Stimulated activated CD4-positive, alpha-beta T cell treated with anti-CD3 and anti-CD28 coated beads, Interleukin-12 subunit alpha, Interleukin-12 subunit beta, amount 100 ng/mL, for 24 hours (primary cell): ENCODE measurements around the gene KRTAP12-2.
"Not testable (repeated sequence)": the region's sequence is repeated elsewhere in the genome, so short reads cannot be mapped to it uniquely, and the experiment has no call there.

Source experiments
- DNase-seq, 2 experiments: peaks; one replicate each; pipeline ENCODE4 v3.0.0-alpha.2; 2020; ENCODE audit warnings: low read depth in 2 of 2

Gene KRTAP12-2

DNA sequence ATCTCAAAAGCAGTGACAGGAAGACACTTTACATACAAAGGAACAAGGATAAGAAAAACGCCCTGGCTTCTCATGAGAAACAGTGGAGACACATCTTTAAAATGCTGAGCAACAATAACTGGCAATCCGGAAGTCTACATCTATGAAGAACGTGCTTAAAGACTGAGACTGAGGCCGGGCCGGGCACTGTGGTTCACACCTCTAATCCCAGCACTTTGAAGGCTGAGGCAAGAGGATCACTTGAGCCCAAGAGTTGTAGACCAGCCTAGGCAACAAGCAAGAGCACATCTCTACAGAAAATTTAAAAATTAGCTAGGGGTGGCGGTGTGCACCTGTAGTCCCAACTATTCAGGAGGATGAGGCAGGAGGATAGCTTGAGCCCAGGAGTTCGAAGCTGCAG, 17.4 kb upstream of the KRTAP12-2 start:
- no peak for DNase-seq

DNA sequence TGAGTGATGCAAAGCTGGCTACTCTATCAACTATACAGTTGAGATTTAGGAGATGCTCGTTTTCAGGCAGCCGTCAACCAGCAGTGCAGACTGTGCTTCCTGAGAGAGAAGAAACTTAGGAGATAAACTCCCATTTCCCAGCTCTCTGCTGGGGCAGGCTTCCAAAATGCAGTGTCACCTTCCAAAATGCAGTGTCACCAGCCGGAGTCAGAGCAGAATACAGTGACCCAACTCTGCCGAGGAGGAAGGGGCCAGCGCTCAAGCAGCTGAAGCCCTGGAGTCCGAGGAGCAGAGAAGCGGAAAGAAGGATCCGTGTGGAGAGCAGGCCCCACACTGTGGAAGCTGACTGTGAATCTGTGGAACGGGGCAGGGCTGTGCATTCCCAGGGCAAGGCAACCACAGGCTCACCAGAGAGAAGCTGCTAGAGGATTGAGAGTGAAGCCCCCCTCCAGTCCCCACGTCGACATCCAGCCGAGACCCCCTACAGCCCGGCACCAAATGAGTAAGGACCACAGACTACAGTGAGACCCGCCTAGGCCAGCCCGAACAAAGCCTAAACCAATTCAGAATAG, 15.9 kb upstream of the KRTAP12-2 start:
- no peak for DNase-seq

- no peak for DNase-seq
These were observed 15.3 kb upstream of the KRTAP12-2 start, which contains the start of gene KRTAP12-1 for GRCh38 chr21:44681861-44682579. KRTAP12-1 (minus strand) TSS chr21:44682163; CDS start chr21:44682123, 40 bp downstream.

DNA sequence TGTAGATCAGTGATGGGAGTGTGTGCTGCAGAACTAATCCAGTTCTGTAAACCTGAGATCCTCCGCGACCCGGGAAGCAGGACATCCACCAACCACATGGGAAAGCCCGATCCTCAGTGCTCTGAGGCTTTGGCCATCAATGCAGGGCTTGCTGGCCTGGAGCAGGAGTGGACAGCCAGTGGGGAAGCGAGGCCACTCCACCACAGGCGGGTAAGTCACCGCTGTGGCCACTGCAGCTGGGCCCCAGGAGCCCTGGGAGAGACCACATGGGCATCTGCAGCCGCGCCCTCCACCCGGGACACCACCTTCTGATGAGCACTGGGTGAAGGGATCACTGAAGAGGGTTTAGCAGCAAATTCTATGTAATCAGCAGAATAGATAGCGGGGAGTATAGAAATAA, 14.4 kb upstream of the KRTAP12-2 start:
- no peak for DNase-seq

- no peak for DNase-seq
These were observed 11.2 kb upstream of the KRTAP12-2 start for GRCh38 chr21:44677881-44678280.

DNA sequence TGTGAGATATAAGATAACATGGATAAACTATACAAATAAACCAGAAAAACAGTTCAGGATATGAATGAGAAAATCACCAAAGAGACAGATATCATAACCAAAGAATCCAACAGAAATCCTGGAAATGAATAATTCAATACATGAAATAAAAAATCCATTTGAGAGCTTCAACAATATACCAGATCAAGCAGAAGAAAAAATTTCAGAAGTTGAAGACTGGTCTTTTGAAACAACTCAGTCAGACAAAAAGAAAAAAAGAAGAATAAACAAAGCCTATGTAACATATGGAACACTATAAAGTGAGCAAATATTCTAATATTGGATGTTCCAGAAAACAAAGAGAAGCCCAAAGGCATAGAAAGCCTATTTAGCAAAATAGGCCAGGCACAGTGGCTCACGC, 5.2 kb upstream of the KRTAP12-2 start:
- DNase-seq = no peak

GRCh38 chr21:44670642-44671432, 4.1 kb upstream of the KRTAP12-2 start:
- no peak for DNase-seq

- no peak for DNase-seq
These were observed 885 bp upstream of the KRTAP12-2 start for GRCh38 chr21:44667612-44668011.

DNA sequence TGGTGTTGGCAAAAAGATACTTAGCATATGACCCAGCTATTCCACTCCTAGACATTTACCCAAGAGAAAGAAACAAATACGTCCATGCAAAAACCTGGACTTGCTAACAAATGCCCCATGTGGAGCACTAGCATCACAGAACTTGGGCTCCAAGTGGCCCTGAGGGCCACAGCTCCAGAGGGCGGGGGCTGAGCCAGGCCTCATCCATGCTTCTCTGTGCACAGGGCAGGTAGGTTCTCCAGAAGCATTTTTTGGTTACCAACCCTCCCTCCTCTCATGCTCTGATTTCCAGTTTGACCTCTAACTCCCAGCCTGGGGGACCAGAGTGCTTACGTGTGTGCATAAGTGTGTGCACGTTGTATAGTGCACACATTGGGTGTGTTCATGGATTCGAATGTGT, 2.0 kb downstream of the KRTAP12-2 start:
- no peak for DNase-seq

GRCh38 chr21:44661567-44661966, 5.2 kb downstream of the KRTAP12-2 start:
- DNase-seq = not testable (repeated sequence)

DNA sequence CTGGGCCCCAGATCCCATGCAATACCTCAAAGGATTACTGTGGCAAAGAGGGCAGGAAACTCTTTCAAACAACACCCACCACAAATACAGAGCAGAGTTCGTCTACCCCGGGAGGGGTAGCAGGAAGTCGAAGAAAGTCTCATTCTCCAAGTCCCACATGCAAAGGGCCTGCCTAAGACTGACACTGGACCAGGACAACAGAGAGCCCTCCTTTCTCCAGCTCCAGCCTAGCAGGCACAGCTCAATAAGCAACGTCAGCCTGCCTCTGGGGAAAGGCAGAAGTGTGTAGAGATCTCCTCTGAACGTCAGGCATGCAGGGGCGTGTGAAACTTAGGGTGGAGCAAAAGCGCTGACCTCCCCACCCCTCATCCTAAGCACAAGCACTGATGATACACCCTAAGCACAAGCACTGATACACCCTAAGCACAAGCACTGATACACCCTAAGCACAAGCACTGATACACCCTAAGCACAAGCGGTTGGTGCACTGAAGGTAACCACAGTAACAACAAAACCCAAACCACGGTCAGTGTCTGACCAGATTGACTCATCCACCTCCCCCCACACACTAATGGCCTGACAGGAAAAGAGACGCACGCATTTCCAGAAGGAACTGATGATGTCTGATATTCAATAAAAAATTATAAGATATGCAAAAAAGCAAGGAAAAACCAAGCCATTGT, 7.7 kb downstream of the KRTAP12-2 start:
- no peak for DNase-seq

GRCh38 chr21:44658541-44658910, 8.2 kb downstream of the KRTAP12-2 start:
- no peak for DNase-seq

GRCh38 chr21:44657635-44658540, 8.8 kb downstream of the KRTAP12-2 start, which contains the start of gene KRTAP12-3:
KRTAP12-3 (plus strand) TSS chr21:44657932; CDS start chr21:44657980, 48 bp downstream.
- no peak for DNase-seq

GRCh38 chr21:44656868-44657267, 9.9 kb downstream of the KRTAP12-2 start:
- no peak for DNase-seq

DNA sequence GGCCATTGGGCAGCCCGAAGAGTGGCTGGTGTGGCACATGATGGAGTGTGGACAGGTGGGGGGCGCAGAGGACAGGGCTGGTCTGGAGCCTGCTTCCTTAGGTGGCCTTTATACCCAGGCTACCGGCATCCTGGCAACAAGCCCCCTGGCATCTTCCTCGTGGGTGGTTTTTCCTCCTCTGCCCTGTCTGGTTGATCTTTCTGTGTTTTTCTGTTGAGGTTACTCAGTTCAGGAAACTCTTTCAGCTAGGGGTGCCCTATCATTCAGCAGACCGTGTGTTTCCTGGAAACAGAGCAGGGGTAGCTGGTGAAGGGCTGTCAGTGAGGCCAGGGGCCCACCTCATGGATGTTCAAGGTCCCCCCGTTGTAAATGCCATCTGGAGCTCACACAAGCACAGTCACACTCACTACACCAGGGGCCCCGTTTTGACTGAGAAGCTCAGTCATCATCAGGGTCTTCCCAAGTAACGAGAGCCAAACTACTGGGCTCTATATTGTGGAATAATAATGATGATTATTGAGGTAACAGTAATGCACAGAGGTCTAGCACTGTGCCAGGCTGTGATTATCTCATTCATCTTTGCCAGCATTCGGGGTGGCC, 12.1 kb downstream of the KRTAP12-2 start, which contains the start of gene KRTAP12-4:
TSS of gene KRTAP12-4 (minus strand) at position 84 of the 600 bp plus-strand sequence. CDS start at position 39, 45 bp downstream.
- DNase-seq = no peak

GRCh38 chr21:44653656-44654575, 12.8 kb downstream of the KRTAP12-2 start:
- DNase-seq = no peak

GRCh38 chr21:44653123-44653522, 13.6 kb downstream of the KRTAP12-2 start:
- DNase-seq = no peak

DNA sequence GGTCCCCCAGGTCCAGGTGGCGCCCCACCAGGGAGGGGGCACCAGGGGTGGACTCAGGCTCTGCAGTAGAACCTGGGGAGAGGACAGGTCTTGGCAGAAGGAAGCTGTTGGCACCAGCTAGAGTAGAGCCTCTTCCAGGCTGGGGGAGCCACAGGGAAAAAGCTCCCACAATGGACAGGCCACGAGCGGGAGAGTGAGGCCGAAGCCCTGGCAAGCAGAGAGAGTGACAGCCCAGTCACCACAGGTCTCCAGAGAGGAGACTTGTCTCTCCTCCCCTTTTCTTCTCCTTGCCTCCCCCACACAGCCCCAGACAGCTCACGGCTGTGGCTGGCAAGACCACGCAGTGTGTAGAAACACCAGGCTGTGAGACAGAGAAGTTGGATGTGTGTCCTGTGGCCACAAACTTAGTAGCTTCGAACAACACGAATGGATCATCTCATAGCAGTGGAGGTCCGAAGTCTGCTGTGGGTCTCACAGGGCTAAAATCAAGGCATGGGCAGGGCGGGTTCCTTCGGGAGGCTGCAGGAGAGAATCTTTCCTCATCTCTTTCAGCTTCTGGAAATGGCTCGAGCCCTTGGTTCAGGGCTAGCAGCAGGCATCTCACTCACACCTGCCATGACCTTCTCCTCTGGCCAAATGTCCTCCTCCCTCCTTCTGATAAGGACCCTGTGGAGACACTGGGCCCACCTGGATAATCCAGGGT, 15.6 kb downstream of the KRTAP12-2 start:
- no peak for DNase-seq
